GM23338 (cell line): Measurements from ENCODE around the gene HTR6. TPM values are rescaled to one million over a fixed set of nuclear protein-coding genes. Genes with fewer than 3 reads are reported as not detected.
A peak's percentile ranks its signal among the peaks of the same experiment; 100 is the strongest.

ENCODE experiments used
- ATAC-seq: fragments of 200-7000 bp; cut with Tn5 transposase; 3 replicates; pipeline ENCODE4 v1.9.1; 2020
- DNase-seq: peaks from one replicate; pipeline ENCODE4 v3.0.0-alpha.2; 2015; ENCODE audit warnings: low spot score
- H2AFZ ChIP-seq: fragments of 200-600 bp; sonication (generic); 2 replicates; pipeline ENCODE4 v1.8.0; 2016; ENCODE audit warnings: antibody characterized with exemption, mild to moderate bottlenecking, moderate library complexity
- H3F3A ChIP-seq: fragments of 200-600 bp; sonication (generic); replicated peaks from 2 replicates; pipeline ENCODE4 v1.8.0; 2017; ENCODE audit warnings: antibody characterized with exemption, mixed run types, low read depth
- H3K27ac ChIP-seq: fragments of 200-600 bp; sonication (generic); 2 replicates; pipeline ENCODE4 v1.6.1; 2016; ENCODE audit warnings: low read depth
- H3K27me3 ChIP-seq: fragments of 200-600 bp; sonication (generic); 2 replicates; pipeline ENCODE4 v1.8.0; 2016; ENCODE audit warnings: mild to moderate bottlenecking, mixed run types, moderate library complexity; ENCODE audit not compliant: insufficient read depth
- H3K36me3 ChIP-seq: fragments of 200-600 bp; sonication (generic); 2 replicates; pipeline ENCODE4 v1.8.0; 2016; ENCODE audit warnings: mild to moderate bottlenecking; ENCODE audit not compliant: insufficient read depth
- H3K4me1 ChIP-seq: fragments of 200-600 bp; sonication (generic); 2 replicates; pipeline ENCODE4 v1.8.0; 2016; ENCODE audit warnings: mild to moderate bottlenecking, moderate library complexity; ENCODE audit not compliant: insufficient read depth
- H3K4me2 ChIP-seq: fragments of 200-600 bp; sonication (generic); 2 replicates; pipeline ENCODE4 v1.7.1; 2017; ENCODE audit warnings: mixed run types
- H3K4me3 ChIP-seq: fragments of 200-600 bp; sonication (generic); 2 replicates; pipeline ENCODE4 v1.6.1; 2016; ENCODE audit warnings: mixed run types
- H3K79me2 ChIP-seq: fragments of 200-600 bp; sonication (generic); replicated peaks from 2 replicates; pipeline ENCODE4 v1.8.0; 2017; ENCODE audit warnings: mild to moderate bottlenecking; ENCODE audit not compliant: insufficient read depth
- H3K9me2 ChIP-seq: fragments of 200-600 bp; sonication (generic); 2 replicates; pipeline ENCODE4 v1.8.0; 2017; ENCODE audit not compliant: insufficient read depth
- H4K20me1 ChIP-seq: fragments of 200-600 bp; sonication (generic); replicated peaks from 2 replicates; pipeline ENCODE4 v1.8.0; 2017; ENCODE audit warnings: mild to moderate bottlenecking; ENCODE audit not compliant: insufficient read depth
- H3K27ac Mint-ChIP-seq: 2 replicates; pipeline ENCODE4 v1.8.0; 2020; ENCODE audit warnings: inconsistent platforms, mild to moderate bottlenecking, moderate library complexity, mixed read lengths
- H3K27me3 Mint-ChIP-seq: 3 replicates; pipeline ENCODE4 v1.8.0; 2022; ENCODE audit warnings: low read depth, mild to moderate bottlenecking, moderate library complexity, mixed read lengths, inconsistent platforms; ENCODE audit not compliant: insufficient read depth, poor library complexity
- H3K36me3 Mint-ChIP-seq: 3 replicates; pipeline ENCODE4 v1.8.0; 2021; ENCODE audit warnings: low read depth, mild to moderate bottlenecking, inconsistent platforms, moderate library complexity, mixed read lengths
- H3K4me1 Mint-ChIP-seq: 3 replicates; pipeline ENCODE4 v1.8.0; 2020; ENCODE audit warnings: mild to moderate bottlenecking, inconsistent platforms, mixed read lengths
- H3K4me3 Mint-ChIP-seq: 3 replicates; pipeline ENCODE4 v1.8.0; 2021; ENCODE audit warnings: moderate library complexity, mild to moderate bottlenecking, inconsistent platforms, mixed read lengths
- H3K9me3 Mint-ChIP-seq: 3 replicates; pipeline ENCODE4 v1.8.0; 2020; ENCODE audit warnings: moderate library complexity, mild to moderate bottlenecking, inconsistent platforms, mixed read lengths
- CTCF ChIP-seq, 2 experiments: fragments of 200-600 bp in 1 of 2; sonication (generic) in 1 of 2; conservative IDR thresholded peaks; 2 replicates each; pipeline versions ENCODE4 v1.5.1 to v1.6.1; 2016 to 2017; ENCODE audit warnings: antibody characterized with exemption in 2 of 2, low read depth in 2 of 2, mild to moderate bottlenecking in 2 of 2, moderate library complexity in 1 of 2
- EZH2 ChIP-seq: fragments of 200-600 bp; sonication (generic); IDR thresholded peaks from one replicate; pipeline ENCODE4 v1.8.0; 2017; ENCODE audit warnings: antibody characterized with exemption, mild to moderate bottlenecking, low read depth; ENCODE audit not compliant: unreplicated experiment
- EZH2phosphoT487 ChIP-seq: fragments of 200-600 bp; sonication (generic); IDR thresholded peaks from one replicate; pipeline ENCODE4 v1.8.1; 2018; ENCODE audit warnings: antibody characterized with exemption; ENCODE audit not compliant: unreplicated experiment
- JUNB ChIP-seq: IDR thresholded peaks from one replicate; pipeline ENCODE4 v1.6.1; 2016; ENCODE audit warnings: antibody characterized with exemption; ENCODE audit not compliant: unreplicated experiment
- NANOG ChIP-seq: IDR thresholded peaks from 2 replicates; pipeline ENCODE4 v1.6.1; 2016; ENCODE audit warnings: antibody characterized with exemption, borderline replicate concordance
- POLR2AphosphoS5 ChIP-seq: IDR thresholded peaks from 2 replicates; pipeline ENCODE4 v1.6.1; 2016; ENCODE audit warnings: antibody characterized with exemption, low read depth
- REST ChIP-seq: IDR thresholded peaks from one replicate; pipeline ENCODE4 v1.6.1; 2018; ENCODE audit warnings: antibody characterized with exemption; ENCODE audit not compliant: unreplicated experiment
- STAT1 ChIP-seq: IDR thresholded peaks from one replicate; pipeline ENCODE4 v1.6.1; 2016; ENCODE audit warnings: antibody characterized with exemption; ENCODE audit not compliant: unreplicated experiment
- ZNF114 ChIP-seq: fragments of 250-450 bp; sonication (Bioruptor Pico); IDR thresholded peaks from 2 replicates; pipeline ENCODE4 v1.5.0; 2020; ENCODE audit warnings: mild to moderate bottlenecking, moderate library complexity
- ZNF331 ChIP-seq: fragments of 250-450 bp; sonication (Bioruptor Pico); IDR thresholded peaks from 2 replicates; pipeline ENCODE4 v1.5.0; 2020; ENCODE audit warnings: low read depth, mild to moderate bottlenecking, moderate library complexity
- polyA plus RNA-seq: library from polyadenylated mRNA; unstranded; fragments of >200 nt; fragmentation: Nextera tagmentation; extraction: Ambion mirVana; gene quantifications from 2 replicates; pipeline ENCODE4 v1.2.1, GENCODE V29; 2016
- total RNA-seq: library from RNA; depleted of rRNA; stranded (reverse); fragments of >200 nt; shearing (Covaris generic); gene quantifications from 2 replicates; pipeline ENCODE4 v1.2.3, GENCODE V29; 2014
- TF ChIP-seq, protein P1 (sequence below): fragments of 250-450 bp; sonication (Bioruptor Pico); IDR thresholded peaks from 2 replicates; pipeline ENCODE4 v1.5.0; 2020; ENCODE audit warnings: mild to moderate bottlenecking, moderate library complexity

HTR6 gene
- total and polyA plus RNA-seq, 2 experiments from 2014 or later: 0.26 to 0.66 TPM

GRCh38 chr1:19644395-19644680 lies 20.3 kb upstream of the HTR6 start:
- peaks cover 17% of the 10 kb centered on the region for H3K4me1 ChIP-seq
- no peak overlapping the region for H3K27ac ChIP-seq
- peak overlapping the region; percentile 93 for H3K4me2 ChIP-seq
- no peaks in the 10 kb centered on the region for H3K9me3 Mint-ChIP-seq
- peaks cover 58% of the 10 kb centered on the region for H3K27me3 Mint-ChIP-seq
- H3K27ac Mint-ChIP-seq: no peak overlapping the region
- H3K9me2 ChIP-seq: no peaks in the 10 kb centered on the region
- peaks cover 21% of the 10 kb centered on the region for H3K4me1 Mint-ChIP-seq
- H3K36me3 Mint-ChIP-seq: peaks cover 2% of the 10 kb centered on the region; the same call in 2 of the 3 replicates
- H3F3A ChIP-seq: peaks cover 7% of the 10 kb centered on the region
- TF ChIP-seq NANOG (no peak), EZH2 (no peak), STAT1 (no peak), EZH2phosphoT487 (no peak), REST (no peak), POLR2AphosphoS5 (no peak), ZNF114 (no peak), JUNB (no peak), CTCF (conservative IDR thresholded peaks at IDR 0.05; ENCODE audit: low read depth in 2 of 2) (no peak), ZNF331 (no peak)
- TF ChIP-seq, protein P1, sequence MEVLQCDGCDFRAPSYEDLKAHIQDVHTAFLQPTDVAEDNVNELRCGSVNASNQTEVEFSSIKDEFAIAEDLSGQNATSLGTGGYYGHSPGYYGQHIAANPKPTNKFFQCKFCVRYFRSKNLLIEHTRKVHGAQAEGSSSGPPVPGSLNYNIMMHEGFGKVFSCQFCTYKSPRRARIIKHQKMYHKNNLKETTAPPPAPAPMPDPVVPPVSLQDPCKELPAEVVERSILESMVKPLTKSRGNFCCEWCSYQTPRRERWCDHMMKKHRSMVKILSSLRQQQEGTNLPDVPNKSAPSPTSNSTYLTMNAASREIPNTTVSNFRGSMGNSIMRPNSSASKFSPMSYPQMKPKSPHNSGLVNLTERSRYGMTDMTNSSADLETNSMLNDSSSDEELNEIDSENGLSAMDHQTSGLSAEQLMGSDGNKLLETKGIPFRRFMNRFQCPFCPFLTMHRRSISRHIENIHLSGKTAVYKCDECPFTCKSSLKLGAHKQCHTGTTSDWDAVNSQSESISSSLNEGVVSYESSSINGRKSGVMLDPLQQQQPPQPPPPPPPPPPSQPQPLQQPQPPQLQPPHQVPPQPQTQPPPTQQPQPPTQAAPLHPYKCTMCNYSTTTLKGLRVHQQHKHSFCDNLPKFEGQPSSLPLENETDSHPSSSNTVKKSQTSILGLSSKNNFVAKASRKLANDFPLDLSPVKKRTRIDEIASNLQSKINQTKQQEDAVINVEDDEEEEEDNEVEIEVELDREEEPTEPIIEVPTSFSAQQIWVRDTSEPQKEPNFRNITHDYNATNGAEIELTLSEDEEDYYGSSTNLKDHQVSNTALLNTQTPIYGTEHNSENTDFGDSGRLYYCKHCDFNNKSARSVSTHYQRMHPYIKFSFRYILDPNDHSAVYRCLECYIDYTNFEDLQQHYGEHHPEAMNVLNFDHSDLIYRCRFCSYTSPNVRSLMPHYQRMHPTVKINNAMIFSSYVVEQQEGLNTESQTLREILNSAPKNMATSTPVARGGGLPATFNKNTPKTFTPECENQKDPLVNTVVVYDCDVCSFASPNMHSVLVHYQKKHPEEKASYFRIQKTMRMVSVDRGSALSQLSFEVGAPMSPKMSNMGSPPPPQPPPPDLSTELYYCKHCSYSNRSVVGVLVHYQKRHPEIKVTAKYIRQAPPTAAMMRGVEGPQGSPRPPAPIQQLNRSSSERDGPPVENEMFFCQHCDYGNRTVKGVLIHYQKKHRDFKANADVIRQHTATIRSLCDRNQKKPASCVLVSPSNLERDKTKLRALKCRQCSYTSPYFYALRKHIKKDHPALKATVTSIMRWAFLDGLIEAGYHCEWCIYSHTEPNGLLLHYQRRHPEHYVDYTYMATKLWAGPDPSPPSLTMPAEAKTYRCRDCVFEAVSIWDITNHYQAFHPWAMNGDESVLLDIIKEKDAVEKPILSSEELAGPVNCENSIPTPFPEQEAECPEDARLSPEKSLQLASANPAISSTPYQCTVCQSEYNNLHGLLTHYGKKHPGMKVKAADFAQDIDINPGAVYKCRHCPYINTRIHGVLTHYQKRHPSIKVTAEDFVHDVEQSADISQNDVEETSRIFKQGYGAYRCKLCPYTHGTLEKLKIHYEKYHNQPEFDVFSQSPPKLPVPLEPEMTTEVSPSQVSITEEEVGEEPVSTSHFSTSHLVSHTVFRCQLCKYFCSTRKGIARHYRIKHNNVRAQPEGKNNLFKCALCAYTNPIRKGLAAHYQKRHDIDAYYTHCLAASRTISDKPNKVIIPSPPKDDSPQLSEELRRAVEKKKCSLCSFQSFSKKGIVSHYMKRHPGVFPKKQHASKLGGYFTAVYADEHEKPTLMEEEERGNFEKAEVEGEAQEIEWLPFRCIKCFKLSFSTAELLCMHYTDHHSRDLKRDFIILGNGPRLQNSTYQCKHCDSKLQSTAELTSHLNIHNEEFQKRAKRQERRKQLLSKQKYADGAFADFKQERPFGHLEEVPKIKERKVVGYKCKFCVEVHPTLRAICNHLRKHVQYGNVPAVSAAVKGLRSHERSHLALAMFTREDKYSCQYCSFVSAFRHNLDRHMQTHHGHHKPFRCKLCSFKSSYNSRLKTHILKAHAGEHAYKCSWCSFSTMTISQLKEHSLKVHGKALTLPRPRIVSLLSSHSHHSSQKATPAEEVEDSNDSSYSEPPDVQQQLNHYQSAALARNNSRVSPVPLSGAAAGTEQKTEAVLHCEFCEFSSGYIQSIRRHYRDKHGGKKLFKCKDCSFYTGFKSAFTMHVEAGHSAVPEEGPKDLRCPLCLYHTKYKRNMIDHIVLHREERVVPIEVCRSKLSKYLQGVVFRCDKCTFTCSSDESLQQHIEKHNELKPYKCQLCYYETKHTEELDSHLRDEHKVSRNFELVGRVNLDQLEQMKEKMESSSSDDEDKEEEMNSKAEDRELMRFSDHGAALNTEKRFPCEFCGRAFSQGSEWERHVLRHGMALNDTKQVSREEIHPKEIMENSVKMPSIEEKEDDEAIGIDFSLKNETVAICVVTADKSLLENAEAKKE (CRISPR knock-in tag): no peak
- no peak for DNase-seq
- no peaks in the 10 kb centered on the region for H3K79me2 ChIP-seq
- no peaks in the 10 kb centered on the region for H3K36me3 ChIP-seq
- no peak overlapping the region for H3K4me3 Mint-ChIP-seq
- no peak overlapping the region for H2AFZ ChIP-seq
- peaks cover 46% of the 10 kb centered on the region for H3K27me3 ChIP-seq
- H3K4me3 ChIP-seq: peak overlapping the region; percentile 89
- no peak; the same call in 2 of the 3 replicates for ATAC-seq
- 0 out of 2 replicates have a peak, but pooled peaks cover 3% of the 10 kb centered on the region for H4K20me1 ChIP-seq
